PC-9 (cell line): ENCODE results near the gene RETREG1. TPM values are rescaled to one million over a fixed set of nuclear protein-coding genes. Genes with fewer than 3 reads are reported as not detected.
"Not testable (repeated sequence)": the region's sequence is repeated elsewhere in the genome, so short reads cannot be mapped to it uniquely, and the experiment has no call there.

Source experiments
- BruUV-seq: library from RNA; stranded (reverse); fragments of 400-500 nt; replicated peaks from 2 replicates; lab custom pipeline; 2021; lab: Mats Ljungman, UMichigan
- CTCF ChIA-PET: fragments of 300-600 bp; sonication (Branson Sonifier 250); formaldehyde crosslinking; loops from one replicate; lab custom pipeline; 2022; ENCODE audit warnings: antibody characterized with exemption; lab: Charles Lee
- POLR2A ChIA-PET: fragments of 300-600 bp; sonication (Branson Sonifier 250); formaldehyde crosslinking; loops from one replicate; lab custom pipeline; 2022; ENCODE audit warnings: antibody characterized with exemption; ENCODE audit not compliant: unreplicated experiment; lab: Charles Lee
- DNase-seq, 2 experiments: peaks; one replicate each; pipeline versions ENCODE4 v3.0.0 to v3.0.0-alpha.2; 2015 to 2022; ENCODE audit warnings: mixed read lengths in 1 of 2
- H2AFZ ChIP-seq: fragments of 200-600 bp; sonication (generic); 2 replicates; pipeline ENCODE4 v1.8.1; 2017; ENCODE audit warnings: antibody characterized with exemption
- H3F3A ChIP-seq: fragments of 200-600 bp; sonication (generic); 2 replicates; pipeline ENCODE4 v1.8.1; 2017; ENCODE audit warnings: antibody characterized with exemption, mild to moderate bottlenecking, low read depth; ENCODE audit not compliant: insufficient read depth
- H3K27ac ChIP-seq: fragments of 200-600 bp; sonication (generic); 2 replicates; pipeline ENCODE4 v1.6.1; 2016; ENCODE audit warnings: mixed run types
- H3K27me3 ChIP-seq: fragments of 200-600 bp; sonication (generic); 2 replicates; pipeline ENCODE4 v1.6.1; 2016; ENCODE audit warnings: low read depth, mixed run types; ENCODE audit not compliant: insufficient read depth
- H3K36me3 ChIP-seq: fragments of 200-600 bp; sonication (generic); 2 replicates; pipeline ENCODE4 v1.6.1; 2016; ENCODE audit warnings: low read depth, mixed run types
- H3K4me1 ChIP-seq: fragments of 200-600 bp; sonication (generic); replicated peaks from 2 replicates; pipeline ENCODE4 v1.6.1; 2016; ENCODE audit warnings: mixed run types; ENCODE audit not compliant: insufficient read depth
- H3K4me2 ChIP-seq: fragments of 200-600 bp; sonication (generic); 2 replicates; pipeline ENCODE4 v1.6.1; 2017; ENCODE audit warnings: mixed run types
- H3K4me3 ChIP-seq: fragments of 200-600 bp; sonication (generic); 2 replicates; pipeline ENCODE4 v1.6.1; 2016; ENCODE audit warnings: mixed run types
- H3K79me2 ChIP-seq: fragments of 200-600 bp; sonication (generic); 2 replicates; pipeline ENCODE4 v1.6.1; 2017; ENCODE audit warnings: low read depth, mixed run types
- H3K9me2 ChIP-seq: fragments of 200-600 bp; sonication (generic); 2 replicates; pipeline ENCODE4 v1.8.1; 2017; ENCODE audit warnings: mild to moderate bottlenecking; ENCODE audit not compliant: insufficient read depth
- H3K9me3 ChIP-seq: fragments of 200-600 bp; sonication (generic); 2 replicates; pipeline ENCODE4 v1.8.1; 2016; ENCODE audit warnings: low read depth; ENCODE audit not compliant: insufficient read depth
- H4K20me1 ChIP-seq: fragments of 200-600 bp; sonication (generic); 2 replicates; pipeline ENCODE4 v1.8.1; 2017; ENCODE audit not compliant: insufficient read depth
- EZH2 ChIP-seq: fragments of 200-600 bp; sonication (generic); IDR thresholded peaks from 2 replicates; pipeline ENCODE4 v1.8.0; 2017; ENCODE audit warnings: antibody characterized with exemption, low read depth
- intact Hi-C: fragments of 100-400 bp; cut with micrococcal nuclease; formaldehyde crosslinking; loops from one replicate; pipeline ENCODE4 v1.10.0; 2022; ENCODE audit not compliant: unreplicated experiment
- total RNA-seq: library from RNA; stranded (reverse); gene quantifications from 2 replicates; pipeline ENCODE4 v1.2.3, GENCODE V29; 2021
- TF ChIP-seq, protein P1 (sequence below): fragments of 200-600 bp; sonication (generic); conservative IDR thresholded peaks from 2 replicates; pipeline ENCODE4 v1.6.1; 2017; ENCODE audit warnings: mixed run types, antibody characterized with exemption, mild to moderate bottlenecking, moderate library complexity

Gene RETREG1
- total RNA-seq, 1 experiment from 2014 or later = 9.7 TPM

GRCh38 chr5:16477541-16477940 lies 139.3 kb downstream of the RETREG1 start:
- BruUV-seq = no TSS peak
- ChIA-PET POLR2A (interaction anchor here (0.7 kb wide), 1 partner anchor 1156 kb away, joined by 4 read pairs; no protein-coding TSS in a partner anchor), CTCF (interaction anchor here (0.5 kb wide), 1 partner anchor 10 kb away, joined by 7 read pairs; no protein-coding TSS in a partner anchor)
- Histone ChIP-seq H3K27me3 (no peaks in the 10 kb centered on the region), H4K20me1 (no peaks in the 10 kb centered on the region), H2AFZ (no peak overlapping the region), H3K4me2 (no peak overlapping the region), H3F3A (no peaks in the 10 kb centered on the region), H3K27ac (no peak overlapping the region), H3K9me3 (0 out of 2 replicates have a peak, but pooled peaks cover 3% of the 10 kb centered on the region), H3K36me3 (no peaks in the 10 kb centered on the region), H3K79me2 (no peaks in the 10 kb centered on the region), H3K9me2 (no peaks in the 10 kb centered on the region), H3K4me3 (no peak overlapping the region), H3K4me1 (0 out of 2 replicates have a peak, but pooled peaks cover 4% of the 10 kb centered on the region)
- intact Hi-C loops = no loop called here
- no peak for TF ChIP-seq EZH2
- TF ChIP-seq, protein P1, sequence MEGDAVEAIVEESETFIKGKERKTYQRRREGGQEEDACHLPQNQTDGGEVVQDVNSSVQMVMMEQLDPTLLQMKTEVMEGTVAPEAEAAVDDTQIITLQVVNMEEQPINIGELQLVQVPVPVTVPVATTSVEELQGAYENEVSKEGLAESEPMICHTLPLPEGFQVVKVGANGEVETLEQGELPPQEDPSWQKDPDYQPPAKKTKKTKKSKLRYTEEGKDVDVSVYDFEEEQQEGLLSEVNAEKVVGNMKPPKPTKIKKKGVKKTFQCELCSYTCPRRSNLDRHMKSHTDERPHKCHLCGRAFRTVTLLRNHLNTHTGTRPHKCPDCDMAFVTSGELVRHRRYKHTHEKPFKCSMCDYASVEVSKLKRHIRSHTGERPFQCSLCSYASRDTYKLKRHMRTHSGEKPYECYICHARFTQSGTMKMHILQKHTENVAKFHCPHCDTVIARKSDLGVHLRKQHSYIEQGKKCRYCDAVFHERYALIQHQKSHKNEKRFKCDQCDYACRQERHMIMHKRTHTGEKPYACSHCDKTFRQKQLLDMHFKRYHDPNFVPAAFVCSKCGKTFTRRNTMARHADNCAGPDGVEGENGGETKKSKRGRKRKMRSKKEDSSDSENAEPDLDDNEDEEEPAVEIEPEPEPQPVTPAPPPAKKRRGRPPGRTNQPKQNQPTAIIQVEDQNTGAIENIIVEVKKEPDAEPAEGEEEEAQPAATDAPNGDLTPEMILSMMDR = no peak
- peak in 1 of 2 experiments; percentile 19 for DNase-seq

GRCh38 chr5:16476417-16476816 lies 140.4 kb downstream of the RETREG1 start:
- H3K4me2 ChIP-seq, H4K20me1 ChIP-seq, H3F3A ChIP-seq, POLR2A ChIA-PET, H2AFZ ChIP-seq, DNase-seq, H3K27ac ChIP-seq, BruUV-seq, H3K4me1 ChIP-seq, H3K9me3 ChIP-seq, H3K9me2 ChIP-seq, H3K27me3 ChIP-seq, H3K36me3 ChIP-seq, H3K79me2 ChIP-seq, H3K4me3 ChIP-seq, intact Hi-C loops: not testable (repeated sequence)
- CTCF ChIA-PET = interaction anchor here (0.6 kb wide), 1 partner anchor 1830 kb away, joined by 6 read pairs; no protein-coding TSS in a partner anchor

DNA sequence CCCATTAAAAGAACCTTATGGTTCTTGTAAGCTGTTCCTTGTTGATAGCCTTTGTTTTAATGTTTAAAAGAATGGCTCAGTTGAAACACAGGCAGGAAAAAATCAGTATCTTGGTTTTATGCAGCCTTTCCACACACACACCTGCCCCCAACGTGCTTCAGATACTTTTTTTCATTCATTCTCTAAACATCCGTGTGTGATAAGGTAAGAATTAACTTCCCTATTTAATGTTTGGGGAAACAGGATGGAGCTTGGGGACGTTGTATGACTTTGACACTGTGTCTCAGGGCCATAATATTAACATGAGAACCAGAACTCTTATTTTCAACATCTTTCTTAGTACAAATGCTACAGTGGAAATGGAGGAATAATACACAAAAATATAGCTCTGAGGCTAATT lies 145.4 kb downstream of the RETREG1 start:
- no TSS peak for BruUV-seq
- Histone ChIP-seq H3K27me3 (no peaks in the 10 kb centered on the region), H2AFZ (no peak overlapping the region), H4K20me1 (no peaks in the 10 kb centered on the region), H3K9me2 (no peaks in the 10 kb centered on the region), H3K79me2 (peaks cover 18% of the 10 kb centered on the region), H3K36me3 (no peaks in the 10 kb centered on the region), H3K9me3 (no peaks in the 10 kb centered on the region), H3K4me1 (peaks cover 17% of the 10 kb centered on the region), H3K4me2 (no peak overlapping the region), H3F3A (0 out of 2 replicates have a peak, but pooled peaks cover 4% of the 10 kb centered on the region), H3K27ac (no peak overlapping the region), H3K4me3 (no peak overlapping the region)
- ChIA-PET CTCF (no interaction called here), POLR2A (interaction anchor here (0.7 kb wide), 1 partner anchor 10 kb away, joined by 6 read pairs; no protein-coding TSS in a partner anchor)
- TF ChIP-seq, protein P1 = no peak
- TF ChIP-seq EZH2 = no peak
- DNase-seq = no peak
- intact Hi-C loops = loop anchor here (5.0 kb wide), 1 partner anchor 196 kb away; no protein-coding TSS in a partner anchor
